ENCODE data around the gene PIP5KL1.

GRCh38 chr9:127912882-127913281, 17.7 kb downstream of the PIP5KL1 start:
- TF ChIP-seq CTCF (IDR thresholded peaks at IDR 0.05; ENCODE audit: control extremely low read depth in 1 of 3, insufficient read depth in 1 of 3, low read depth in 1 of 3, low read length in 3 of 3) (no peak), POLR2AphosphoS5 (IDR thresholded peaks at IDR 0.05; ENCODE audit: low read depth, low read length) (no peak), EP300 (IDR thresholded peaks at IDR 0.05; ENCODE audit: borderline replicate concordance in 1 of 2, low read depth in 2 of 2, low read length in 2 of 2) (no peak), BRCA1 (IDR thresholded peaks at IDR 0.05; ENCODE audit: low read depth, low read length) (no peak), POLR2A (IDR thresholded peaks at IDR 0.05; ENCODE audit: control extremely low read depth in 1 of 2, low read depth in 2 of 2, low read length in 2 of 2) (no peak), EZH2 (IDR thresholded peaks at IDR 0.05; ENCODE audit: low read depth, low read length, severe bottlenecking) (no peak), HDAC6 (IDR thresholded peaks at IDR 0.05; ENCODE audit: low read depth, low read length) (no peak), CBX5 (IDR thresholded peaks at IDR 0.05; ENCODE audit: low read depth, low read length) (no peak), TBP (IDR thresholded peaks at IDR 0.05; ENCODE audit: low read depth, low read length) (no peak), RNF2 (IDR thresholded peaks at IDR 0.05; ENCODE audit: borderline replicate concordance, low read depth, low read length, missing control alignments, poor library complexity, severe bottlenecking) (no peak), SRF (IDR thresholded peaks at IDR 0.05; ENCODE audit: low read depth, low read length) (no peak), RAD21 (IDR thresholded peaks at IDR 0.05 in 1 of 2, conservative IDR thresholded peaks at IDR 0.05 in 1 of 2; ENCODE audit: low read depth in 2 of 2, low read length in 2 of 2) (no peak)
- TF ChIP-seq, protein P1, sequence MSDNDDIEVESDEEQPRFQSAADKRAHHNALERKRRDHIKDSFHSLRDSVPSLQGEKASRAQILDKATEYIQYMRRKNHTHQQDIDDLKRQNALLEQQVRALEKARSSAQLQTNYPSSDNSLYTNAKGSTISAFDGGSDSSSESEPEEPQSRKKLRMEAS (IDR thresholded peaks at IDR 0.05): no peak
